ENCODE measurements around the gene HS6ST3. TPM values are rescaled to one million over a fixed set of nuclear protein-coding genes. Genes with fewer than 3 reads are reported as not detected.

Gene HS6ST3
- total RNA-seq, 1 experiment from 2014 or later: 1.2 TPM

DNA sequence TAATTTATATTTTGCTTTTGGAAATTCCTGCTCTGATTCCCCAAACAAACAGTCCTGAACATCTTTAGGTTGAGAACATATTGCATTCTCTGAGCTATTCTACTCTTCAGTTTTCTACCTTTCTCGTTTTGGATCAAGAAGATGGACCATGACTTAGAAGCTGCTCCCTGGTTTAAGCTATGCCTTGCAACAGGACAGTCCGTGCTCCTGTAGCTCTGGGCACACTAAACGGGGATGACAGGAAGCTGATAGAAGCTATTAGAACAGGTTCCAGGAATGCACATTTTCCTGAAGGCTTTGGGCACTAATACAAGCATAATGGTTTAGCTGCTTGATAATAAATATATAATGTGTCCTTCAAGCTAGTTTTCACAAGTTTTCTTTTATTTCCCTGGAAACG lies 385.2 kb downstream of the HS6ST3 start:
- Mint-ChIP-seq H3K4me3 (no peak overlapping the region), H3K36me3 (peaks cover 4% of the 10 kb centered on the region), H3K27ac (no peak overlapping the region), H3K4me1 (peaks cover 27% of the 10 kb centered on the region), H3K27me3 (ENCODE audit: low read depth) (peaks cover 13% of the 10 kb centered on the region), H3K9me3 (peaks cover 7% of the 10 kb centered on the region)
- ChIA-PET CTCF (interaction anchor here (0.6 kb wide), 1 partner anchor 417 kb away, joined by 4 read pairs; no protein-coding TSS in a partner anchor), POLR2A (interaction anchor here (0.6 kb wide), 2 partner anchors 27 to 395 kb away, joined by 4 read pairs; no protein-coding TSS in a partner anchor)
- no peak for DNase-seq (ENCODE audit: low spot score)
- no peak for ATAC-seq
- TF ChIP-seq, protein P1, sequence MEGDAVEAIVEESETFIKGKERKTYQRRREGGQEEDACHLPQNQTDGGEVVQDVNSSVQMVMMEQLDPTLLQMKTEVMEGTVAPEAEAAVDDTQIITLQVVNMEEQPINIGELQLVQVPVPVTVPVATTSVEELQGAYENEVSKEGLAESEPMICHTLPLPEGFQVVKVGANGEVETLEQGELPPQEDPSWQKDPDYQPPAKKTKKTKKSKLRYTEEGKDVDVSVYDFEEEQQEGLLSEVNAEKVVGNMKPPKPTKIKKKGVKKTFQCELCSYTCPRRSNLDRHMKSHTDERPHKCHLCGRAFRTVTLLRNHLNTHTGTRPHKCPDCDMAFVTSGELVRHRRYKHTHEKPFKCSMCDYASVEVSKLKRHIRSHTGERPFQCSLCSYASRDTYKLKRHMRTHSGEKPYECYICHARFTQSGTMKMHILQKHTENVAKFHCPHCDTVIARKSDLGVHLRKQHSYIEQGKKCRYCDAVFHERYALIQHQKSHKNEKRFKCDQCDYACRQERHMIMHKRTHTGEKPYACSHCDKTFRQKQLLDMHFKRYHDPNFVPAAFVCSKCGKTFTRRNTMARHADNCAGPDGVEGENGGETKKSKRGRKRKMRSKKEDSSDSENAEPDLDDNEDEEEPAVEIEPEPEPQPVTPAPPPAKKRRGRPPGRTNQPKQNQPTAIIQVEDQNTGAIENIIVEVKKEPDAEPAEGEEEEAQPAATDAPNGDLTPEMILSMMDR (IDR thresholded peaks at IDR 0.05): no peak
- TF ChIP-seq, protein P2, sequence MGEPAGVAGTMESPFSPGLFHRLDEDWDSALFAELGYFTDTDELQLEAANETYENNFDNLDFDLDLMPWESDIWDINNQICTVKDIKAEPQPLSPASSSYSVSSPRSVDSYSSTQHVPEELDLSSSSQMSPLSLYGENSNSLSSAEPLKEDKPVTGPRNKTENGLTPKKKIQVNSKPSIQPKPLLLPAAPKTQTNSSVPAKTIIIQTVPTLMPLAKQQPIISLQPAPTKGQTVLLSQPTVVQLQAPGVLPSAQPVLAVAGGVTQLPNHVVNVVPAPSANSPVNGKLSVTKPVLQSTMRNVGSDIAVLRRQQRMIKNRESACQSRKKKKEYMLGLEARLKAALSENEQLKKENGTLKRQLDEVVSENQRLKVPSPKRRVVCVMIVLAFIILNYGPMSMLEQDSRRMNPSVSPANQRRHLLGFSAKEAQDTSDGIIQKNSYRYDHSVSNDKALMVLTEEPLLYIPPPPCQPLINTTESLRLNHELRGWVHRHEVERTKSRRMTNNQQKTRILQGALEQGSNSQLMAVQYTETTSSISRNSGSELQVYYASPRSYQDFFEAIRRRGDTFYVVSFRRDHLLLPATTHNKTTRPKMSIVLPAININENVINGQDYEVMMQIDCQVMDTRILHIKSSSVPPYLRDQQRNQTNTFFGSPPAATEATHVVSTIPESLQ (CRISPR knock-in tag; IDR thresholded peaks at IDR 0.05): no peak
- TF ChIP-seq CBFB (CRISPR knock-in tag; IDR thresholded peaks at IDR 0.05; ENCODE audit: low read depth) (no peak), ETV6 (CRISPR knock-in tag; IDR thresholded peaks at IDR 0.05) (no peak), TCF7 (CRISPR knock-in tag; IDR thresholded peaks at IDR 0.05; ENCODE audit: low read depth) (no peak)
- TF ChIP-seq, protein P3, sequence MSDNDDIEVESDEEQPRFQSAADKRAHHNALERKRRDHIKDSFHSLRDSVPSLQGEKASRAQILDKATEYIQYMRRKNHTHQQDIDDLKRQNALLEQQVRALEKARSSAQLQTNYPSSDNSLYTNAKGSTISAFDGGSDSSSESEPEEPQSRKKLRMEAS (CRISPR knock-in tag; IDR thresholded peaks at IDR 0.05): no peak
- TF ChIP-seq, protein P4, sequence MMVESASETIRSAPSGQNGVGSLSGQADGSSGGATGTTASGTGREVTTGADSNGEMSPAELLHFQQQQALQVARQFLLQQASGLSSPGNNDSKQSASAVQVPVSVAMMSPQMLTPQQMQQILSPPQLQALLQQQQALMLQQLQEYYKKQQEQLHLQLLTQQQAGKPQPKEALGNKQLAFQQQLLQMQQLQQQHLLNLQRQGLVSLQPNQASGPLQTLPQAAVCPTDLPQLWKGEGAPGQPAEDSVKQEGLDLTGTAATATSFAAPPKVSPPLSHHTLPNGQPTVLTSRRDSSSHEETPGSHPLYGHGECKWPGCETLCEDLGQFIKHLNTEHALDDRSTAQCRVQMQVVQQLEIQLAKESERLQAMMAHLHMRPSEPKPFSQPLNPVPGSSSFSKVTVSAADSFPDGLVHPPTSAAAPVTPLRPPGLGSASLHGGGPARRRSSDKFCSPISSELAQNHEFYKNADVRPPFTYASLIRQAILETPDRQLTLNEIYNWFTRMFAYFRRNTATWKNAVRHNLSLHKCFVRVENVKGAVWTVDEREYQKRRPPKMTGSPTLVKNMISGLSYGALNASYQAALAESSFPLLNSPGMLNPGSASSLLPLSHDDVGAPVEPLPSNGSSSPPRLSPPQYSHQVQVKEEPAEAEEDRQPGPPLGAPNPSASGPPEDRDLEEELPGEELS (CRISPR knock-in tag; IDR thresholded peaks at IDR 0.05): no peak

DNA sequence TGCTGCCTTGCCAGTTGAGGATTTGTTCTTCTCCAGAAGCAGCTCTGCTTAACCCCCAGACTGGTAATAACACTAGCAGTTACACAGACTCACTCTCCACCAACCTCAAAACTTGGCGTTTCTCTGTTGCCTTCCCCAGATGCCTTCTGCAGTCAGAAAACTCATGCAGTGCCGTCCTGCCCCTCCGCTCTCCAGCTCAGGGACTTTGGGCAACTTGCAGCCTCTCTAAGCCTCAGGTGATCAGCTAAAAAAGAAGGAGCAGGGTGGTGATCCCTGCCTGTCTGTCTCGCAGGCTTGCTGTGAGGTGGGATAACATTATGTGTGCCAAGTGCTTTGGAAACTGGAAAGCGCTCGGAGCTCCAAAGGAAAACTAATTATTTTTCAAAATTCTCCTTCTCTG lies 391.6 kb downstream of the HS6ST3 start:
- Mint-ChIP-seq H3K9me3 (no peaks in the 10 kb centered on the region), H3K27ac (no peak overlapping the region), H3K4me1 (0 out of 2 replicates have a peak, but pooled peaks cover 3% of the 10 kb centered on the region), H3K36me3 (no peaks in the 10 kb centered on the region), H3K4me3 (no peak overlapping the region), H3K27me3 (ENCODE audit: low read depth) (no peaks in the 10 kb centered on the region; the same call in 1 of the 2 replicates)
- DNase-seq (ENCODE audit: low spot score) (no peak), ATAC-seq (peak; percentile 65)
- ChIA-PET CTCF (interaction anchor here (0.6 kb wide), 1 partner anchor 253 kb away, joined by 3 read pairs; no protein-coding TSS in a partner anchor), POLR2A (no interaction called here)
- TF ChIP-seq, protein P5, sequence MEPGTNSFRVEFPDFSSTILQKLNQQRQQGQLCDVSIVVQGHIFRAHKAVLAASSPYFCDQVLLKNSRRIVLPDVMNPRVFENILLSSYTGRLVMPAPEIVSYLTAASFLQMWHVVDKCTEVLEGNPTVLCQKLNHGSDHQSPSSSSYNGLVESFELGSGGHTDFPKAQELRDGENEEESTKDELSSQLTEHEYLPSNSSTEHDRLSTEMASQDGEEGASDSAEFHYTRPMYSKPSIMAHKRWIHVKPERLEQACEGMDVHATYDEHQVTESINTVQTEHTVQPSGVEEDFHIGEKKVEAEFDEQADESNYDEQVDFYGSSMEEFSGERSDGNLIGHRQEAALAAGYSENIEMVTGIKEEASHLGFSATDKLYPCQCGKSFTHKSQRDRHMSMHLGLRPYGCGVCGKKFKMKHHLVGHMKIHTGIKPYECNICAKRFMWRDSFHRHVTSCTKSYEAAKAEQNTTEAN (CRISPR knock-in tag; IDR thresholded peaks at IDR 0.05): no peak
- TF ChIP-seq OVOL2 (CRISPR knock-in tag; IDR thresholded peaks at IDR 0.05; ENCODE audit: borderline replicate concordance) (no peak), JUN (CRISPR knock-in tag; IDR thresholded peaks at IDR 0.05) (no peak), GABPB1 (CRISPR knock-in tag; IDR thresholded peaks at IDR 0.05) (no peak), ZNF423 (CRISPR knock-in tag; IDR thresholded peaks at IDR 0.05) (no peak), TEAD1 (CRISPR knock-in tag; IDR thresholded peaks at IDR 0.05) (no peak), JAZF1 (CRISPR knock-in tag; IDR thresholded peaks at IDR 0.05) (no peak), ATF1 (CRISPR knock-in tag; IDR thresholded peaks at IDR 0.05) (no peak), PRRX2 (CRISPR knock-in tag; IDR thresholded peaks at IDR 0.05) (no peak), RELA (CRISPR knock-in tag; IDR thresholded peaks at IDR 0.05; ENCODE audit: borderline replicate concordance) (no peak), SMAD3 (CRISPR knock-in tag; IDR thresholded peaks at IDR 0.05; ENCODE audit: borderline replicate concordance) (no peak)
- TF ChIP-seq, protein P6, sequence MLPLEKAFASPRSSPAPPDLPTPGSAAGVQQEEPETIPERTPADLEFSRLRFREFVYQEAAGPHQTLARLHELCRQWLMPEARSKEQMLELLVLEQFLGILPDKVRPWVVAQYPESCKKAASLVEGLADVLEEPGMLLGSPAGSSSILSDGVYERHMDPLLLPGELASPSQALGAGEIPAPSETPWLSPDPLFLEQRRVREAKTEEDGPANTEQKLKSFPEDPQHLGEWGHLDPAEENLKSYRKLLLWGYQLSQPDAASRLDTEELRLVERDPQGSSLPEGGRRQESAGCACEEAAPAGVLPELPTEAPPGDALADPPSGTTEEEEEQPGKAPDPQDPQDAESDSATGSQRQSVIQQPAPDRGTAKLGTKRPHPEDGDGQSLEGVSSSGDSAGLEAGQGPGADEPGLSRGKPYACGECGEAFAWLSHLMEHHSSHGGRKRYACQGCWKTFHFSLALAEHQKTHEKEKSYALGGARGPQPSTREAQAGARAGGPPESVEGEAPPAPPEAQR (CRISPR knock-in tag; IDR thresholded peaks at IDR 0.05): no peak
- TF ChIP-seq, protein P7, sequence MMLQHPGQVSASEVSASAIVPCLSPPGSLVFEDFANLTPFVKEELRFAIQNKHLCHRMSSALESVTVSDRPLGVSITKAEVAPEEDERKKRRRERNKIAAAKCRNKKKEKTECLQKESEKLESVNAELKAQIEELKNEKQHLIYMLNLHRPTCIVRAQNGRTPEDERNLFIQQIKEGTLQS (CRISPR knock-in tag; conservative IDR thresholded peaks at IDR 0.05): no peak
- TF ChIP-seq, protein P8, sequence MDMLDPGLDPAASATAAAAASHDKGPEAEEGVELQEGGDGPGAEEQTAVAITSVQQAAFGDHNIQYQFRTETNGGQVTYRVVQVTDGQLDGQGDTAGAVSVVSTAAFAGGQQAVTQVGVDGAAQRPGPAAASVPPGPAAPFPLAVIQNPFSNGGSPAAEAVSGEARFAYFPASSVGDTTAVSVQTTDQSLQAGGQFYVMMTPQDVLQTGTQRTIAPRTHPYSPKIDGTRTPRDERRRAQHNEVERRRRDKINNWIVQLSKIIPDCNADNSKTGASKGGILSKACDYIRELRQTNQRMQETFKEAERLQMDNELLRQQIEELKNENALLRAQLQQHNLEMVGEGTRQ (CRISPR knock-in tag; IDR thresholded peaks at IDR 0.05): no peak
- TF ChIP-seq, protein P2 (CRISPR knock-in tag; IDR thresholded peaks at IDR 0.05): no peak

Measured in WTC11 (cell line).